Immature natural killer cell (primary cell): ENCODE measurements around the gene ARL5C. TPM values are rescaled to one million over a fixed set of nuclear protein-coding genes. Genes with fewer than 3 reads are reported as not detected.
A peak's percentile ranks its signal among the peaks of the same experiment; 100 is the strongest.

Source experiments
- DNase-seq, 3 donors: peaks; one replicate each; pipeline ENCODE4 v3.0.0; 2022; ENCODE audit warnings: mixed read lengths in 1 of 3
- H3K27ac Mint-ChIP-seq, 6 donors: one replicate each; pipeline ENCODE4 v1.8.0; 2020; ENCODE audit warnings: mixed read lengths in 6 of 6, mild to moderate bottlenecking in 5 of 6, inconsistent platforms in 4 of 6, moderate library complexity in 3 of 6
- H3K27me3 Mint-ChIP-seq, 3 donors: one replicate each; pipeline ENCODE4 v1.8.0; 2020 to 2021; ENCODE audit warnings: low read depth in 3 of 3, mild to moderate bottlenecking in 3 of 3, mixed read lengths in 3 of 3, moderate library complexity in 3 of 3, inconsistent platforms in 1 of 3
- H3K36me3 Mint-ChIP-seq, 3 donors: one replicate each; pipeline ENCODE4 v1.8.0; 2020; ENCODE audit warnings: mixed read lengths in 3 of 3, inconsistent platforms in 2 of 3, mild to moderate bottlenecking in 2 of 3
- H3K4me1 Mint-ChIP-seq, 2 donors: one replicate each; pipeline ENCODE4 v1.8.0; 2020; ENCODE audit warnings: inconsistent platforms in 2 of 2, mild to moderate bottlenecking in 2 of 2, mixed read lengths in 2 of 2, moderate library complexity in 1 of 2
- H3K4me3 Mint-ChIP-seq, 5 donors: one replicate each; pipeline ENCODE4 v1.8.0; 2020; ENCODE audit warnings: mild to moderate bottlenecking in 5 of 5, mixed read lengths in 5 of 5, inconsistent platforms in 3 of 5, moderate library complexity in 3 of 5
- H3K9me3 Mint-ChIP-seq, 6 donors: one replicate each; pipeline ENCODE4 v1.8.0; 2020; ENCODE audit warnings: mild to moderate bottlenecking in 6 of 6, mixed read lengths in 6 of 6, inconsistent platforms in 4 of 6, moderate library complexity in 3 of 6
- polyA plus RNA-seq, 3 donors: library from polyadenylated mRNA; unstranded; fragments of 300-500 nt; fragmentation: Illumina TruSeq; gene quantifications; one replicate each; pipeline ENCODE4 v1.2.3, GENCODE V29; 2021

ARL5C gene
- polyA plus RNA-seq, 3 donors from 2014 or later: not detected

DNA sequence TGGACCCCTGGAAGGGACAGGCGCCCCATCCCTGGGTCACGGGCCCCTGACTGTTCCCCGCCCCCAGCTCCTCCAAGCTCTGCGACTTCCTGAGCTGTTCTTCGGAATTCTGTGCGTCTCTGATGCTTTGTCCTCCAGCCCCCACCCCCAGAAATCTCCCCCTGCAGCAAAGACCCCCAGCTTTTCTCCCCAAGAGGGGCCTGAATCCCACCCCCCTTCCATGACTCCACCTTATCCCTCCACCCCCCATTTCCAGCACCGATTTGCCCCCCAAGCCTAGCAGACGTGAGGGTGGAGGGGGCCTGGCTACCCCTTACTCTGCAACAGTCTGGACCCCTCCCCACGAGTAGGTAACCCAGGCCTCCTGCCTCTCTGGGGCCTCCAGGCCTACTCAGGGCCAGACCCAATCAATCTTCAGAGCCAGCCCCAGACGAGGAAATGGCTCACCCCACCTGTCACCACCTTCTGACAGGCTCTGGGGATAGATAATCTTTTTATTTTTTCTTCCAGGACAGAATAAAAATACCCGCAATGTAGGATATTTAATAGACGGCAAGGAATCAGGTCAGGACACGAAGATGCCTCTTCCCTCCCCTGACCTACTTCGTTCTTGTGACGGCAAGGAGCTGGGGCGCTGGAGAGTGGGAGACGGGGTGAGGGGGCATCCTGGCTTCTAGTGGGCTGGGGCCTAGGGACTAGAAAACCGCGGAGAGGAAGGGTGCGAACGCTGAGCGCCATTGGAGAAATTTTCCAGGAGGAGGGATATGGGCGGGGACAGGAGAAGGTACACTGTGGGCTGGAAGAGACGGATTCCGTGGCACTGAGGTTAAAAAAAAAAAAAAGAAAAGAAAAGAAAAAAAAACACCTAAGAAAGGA, 13.8 kb downstream of the ARL5C start:
- Mint-ChIP-seq H3K4me3 (peak overlapping the region; percentile 97 to 100 (median 98)), H3K4me1 (peaks cover 45 to 55% of the 10 kb centered on the region in 2 donors), H3K36me3 (peaks cover 0 to 5% (median 3%) of the 10 kb centered on the region in 3 donors), H3K27me3 (peaks cover 37 to 49% (median 39%) of the 10 kb centered on the region in 3 donors), H3K27ac (peak overlapping the region; percentile 66 to 98 (median 94)), H3K9me3 (peaks cover 0 to 6% (median 0%) of the 10 kb centered on the region in 6 donors)
- DNase-seq: peak in 1 of 3 donors; percentile 13

DNA sequence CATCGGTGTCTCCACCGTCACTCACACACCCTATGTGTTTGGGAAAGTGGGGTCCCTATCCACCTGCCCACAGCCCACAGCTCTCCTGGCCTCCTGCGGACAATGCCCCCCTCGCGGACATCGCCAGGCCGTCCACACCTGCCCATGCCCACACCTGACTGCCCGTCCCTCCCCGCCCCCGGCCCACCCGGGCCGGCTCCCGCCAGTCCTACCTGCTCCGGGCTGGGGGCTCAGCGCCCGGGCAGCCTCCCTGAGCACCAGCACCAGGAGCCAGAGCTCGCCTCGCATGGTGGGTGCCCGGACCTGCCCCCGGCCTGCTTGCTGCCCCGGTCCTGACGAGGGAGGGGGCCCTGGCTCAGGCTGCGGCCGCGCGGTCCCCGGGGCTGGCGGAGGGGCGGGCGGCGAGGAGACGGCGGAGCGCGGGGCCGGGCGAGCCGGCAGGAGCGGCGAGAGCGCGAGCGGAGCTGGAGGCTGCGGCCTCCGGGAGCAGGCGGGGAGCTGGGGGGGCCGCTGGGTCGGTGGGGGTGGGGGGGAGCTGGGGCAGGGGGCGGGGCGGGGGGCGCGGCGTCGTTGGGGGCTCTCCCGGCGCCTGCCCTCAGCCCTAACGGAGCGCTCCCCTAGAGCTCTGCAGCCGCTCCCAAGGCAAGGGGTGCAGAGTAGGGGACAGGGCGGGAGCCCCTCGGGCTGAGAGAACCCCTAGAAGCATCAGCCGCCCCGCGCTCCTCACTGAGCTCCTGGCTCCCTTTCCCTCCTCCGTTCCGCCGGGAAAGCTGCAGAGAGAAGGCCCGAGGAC, 14.6 kb downstream of the ARL5C start, which contains the start of gene PLXDC1:
Gene PLXDC1 (minus strand): TSS at position 488 of the 793 bp plus-strand sequence. CDS start 200 bp downstream, at position 288.
- Mint-ChIP-seq H3K27ac (peak within 1 kb of the TSS; percentile 66 to 98 (median 94)), H3K36me3 (peaks cover 0 to 5% (median 3%) of the 10 kb centered on the region in 3 donors), H3K4me1 (peaks cover 45 to 55% of the 10 kb centered on the region in 2 donors), H3K9me3 (peaks cover 0 to 6% (median 0%) of the 10 kb centered on the region in 6 donors), H3K27me3 (peaks cover 33 to 48% (median 37%) of the 10 kb centered on the region in 3 donors), H3K4me3 (peak within 1 kb of the TSS; percentile 97 to 100 (median 98))
- peak; percentile 23 to 29 (median 28) for DNase-seq

DNA sequence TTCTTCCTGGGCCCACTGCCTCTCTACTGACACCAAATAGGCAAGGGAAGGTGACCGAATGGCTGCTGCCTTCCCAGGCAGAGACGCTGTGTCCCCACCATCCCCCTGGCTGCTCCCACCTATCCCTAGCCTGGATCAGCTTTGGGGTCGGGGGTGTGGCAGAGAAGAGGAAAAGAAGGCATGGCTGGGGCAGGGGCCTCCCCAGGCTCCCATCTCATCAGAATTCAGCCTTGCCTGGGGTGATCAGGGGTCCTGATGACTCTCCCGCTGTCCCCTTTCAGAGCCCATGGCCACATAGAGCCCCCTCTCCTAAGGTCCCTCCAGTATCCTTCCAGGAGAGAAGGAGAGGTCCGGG, 15.2 kb downstream of the ARL5C start:
- H3K27ac Mint-ChIP-seq: peak overlapping the region in 2 of 6 donors; percentile 56 to 78

DNA sequence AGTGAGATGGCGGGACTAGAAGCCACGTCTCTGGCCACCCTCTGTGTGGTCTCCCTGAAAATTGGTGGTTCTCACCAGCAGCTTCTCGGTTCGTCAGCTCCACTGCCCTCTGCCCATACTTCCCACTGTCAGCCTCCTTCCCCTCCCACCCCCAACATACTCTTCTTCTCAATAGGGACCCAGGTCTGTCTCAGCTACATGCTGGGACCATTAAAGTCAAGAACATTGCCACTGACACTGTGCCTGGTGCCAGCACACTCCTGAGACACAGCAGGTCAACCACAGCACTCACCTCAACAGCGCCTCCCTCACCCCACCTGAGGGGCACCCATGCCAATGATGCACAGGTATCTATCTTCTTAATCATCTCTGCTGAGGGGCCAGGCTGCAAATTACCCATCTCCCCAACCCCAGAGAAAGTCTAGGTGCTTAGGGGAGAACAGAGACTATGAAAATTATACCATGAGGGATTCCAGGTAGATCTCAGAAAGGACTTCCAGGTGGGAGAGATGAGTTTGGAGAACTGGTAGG, 15.8 kb downstream of the ARL5C start:
- no peak for DNase-seq
- Mint-ChIP-seq H3K9me3 (peaks cover 0 to 6% (median 0%) of the 10 kb centered on the region in 6 donors), H3K27ac (peak overlapping the region in 1 of 6 donors; percentile 77), H3K36me3 (peaks cover 0 to 5% (median 3%) of the 10 kb centered on the region in 3 donors), H3K4me3 (peak overlapping the region; percentile 63 to 89 (median 76)), H3K4me1 (peaks cover 45 to 55% of the 10 kb centered on the region in 2 donors), H3K27me3 (peaks cover 29 to 41% (median 36%) of the 10 kb centered on the region in 3 donors)

More for the DNA sequence above, 15.2 kb downstream of the ARL5C start:
- peaks cover 33 to 47% (median 37%) of the 10 kb centered on the region in 3 donors for H3K27me3 Mint-ChIP-seq
- H3K36me3 Mint-ChIP-seq: peaks cover 0 to 5% (median 3%) of the 10 kb centered on the region in 3 donors
- peak overlapping the region; percentile 76 to 89 (median 78) for H3K4me3 Mint-ChIP-seq
- no peak for DNase-seq
- H3K4me1 Mint-ChIP-seq: peaks cover 45 to 55% of the 10 kb centered on the region in 2 donors
- H3K9me3 Mint-ChIP-seq: peaks cover 0 to 6% (median 0%) of the 10 kb centered on the region in 6 donors

DNA sequence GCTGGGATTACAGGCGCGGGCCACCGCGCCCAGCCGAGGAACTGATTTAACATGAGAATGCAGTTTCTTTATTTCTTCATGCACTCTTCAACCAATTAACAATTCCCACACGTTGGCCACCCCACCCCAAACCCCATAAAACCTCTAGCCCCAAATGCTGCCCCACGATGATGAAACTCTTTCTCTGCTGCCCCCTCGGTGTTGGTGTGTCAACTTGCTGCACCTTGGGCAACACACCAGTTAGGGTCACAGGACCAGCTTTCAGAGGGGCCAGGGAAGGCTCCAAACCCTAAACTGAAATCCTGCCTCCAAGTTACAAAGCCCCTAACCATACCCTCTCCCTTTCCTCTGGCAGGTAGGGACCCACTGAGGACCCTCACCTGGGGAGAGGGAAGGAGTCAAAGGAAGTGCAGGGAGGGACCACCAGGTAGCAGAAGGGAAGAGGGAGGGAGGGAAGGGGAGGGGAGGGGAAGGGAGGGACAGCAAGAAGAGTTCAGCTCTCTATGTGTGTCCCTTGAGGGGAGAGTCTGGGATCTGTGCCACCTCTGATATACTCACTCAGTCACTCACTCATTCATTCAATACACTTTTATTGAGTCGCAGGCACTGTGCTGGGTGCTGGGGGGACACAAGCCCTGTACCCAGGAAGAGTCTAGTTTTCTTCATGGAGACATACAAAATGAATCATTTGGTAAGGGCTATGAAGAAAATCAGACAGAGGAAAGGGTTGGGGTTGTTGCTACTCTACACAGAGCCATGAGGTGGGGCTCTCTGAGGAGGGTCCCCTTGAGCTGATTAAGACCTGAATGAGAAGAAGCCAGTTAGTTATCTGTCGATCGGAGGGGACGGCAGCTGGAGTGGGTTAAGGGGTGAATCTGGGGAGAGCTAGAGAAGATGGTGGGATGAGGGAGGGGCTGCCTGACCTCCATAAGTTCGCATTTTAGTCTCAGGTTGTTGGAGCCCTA, 18.5 kb downstream of the ARL5C start:
- no peak for DNase-seq
- H3K4me1 Mint-ChIP-seq: peaks cover 25 to 36% of the 10 kb centered on the region in 2 donors
- H3K4me3 Mint-ChIP-seq: no peak overlapping the region
- H3K9me3 Mint-ChIP-seq: no peaks in the 10 kb centered on the region
- peaks cover 2 to 14% (median 10%) of the 10 kb centered on the region in 3 donors for H3K27me3 Mint-ChIP-seq
- H3K27ac Mint-ChIP-seq: no peak overlapping the region
- peaks cover 0 to 3% (median 0%) of the 10 kb centered on the region in 3 donors for H3K36me3 Mint-ChIP-seq

DNA sequence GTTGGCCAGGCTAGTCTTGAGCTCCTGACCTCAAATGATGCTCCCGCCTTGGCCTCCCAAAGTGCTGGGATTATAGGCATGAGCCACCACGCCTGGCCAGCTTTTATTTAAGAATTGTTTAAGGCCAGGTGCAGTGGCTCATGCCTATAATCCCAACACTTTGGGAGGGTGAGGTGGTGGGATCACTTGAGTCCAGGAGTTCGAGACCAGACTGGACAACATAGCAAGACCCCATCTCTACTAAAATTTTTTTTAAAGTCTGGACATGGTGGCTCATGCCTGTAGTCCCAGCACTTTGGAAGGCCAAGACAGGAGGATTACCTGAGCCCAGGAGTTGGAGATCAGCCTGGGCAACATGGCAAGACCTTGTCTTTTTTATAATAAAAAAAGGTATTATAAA, 19.7 kb downstream of the ARL5C start:
- Mint-ChIP-seq H3K27ac (no peak overlapping the region), H3K4me3 (no peak overlapping the region), H3K4me1 (peaks cover 16 to 27% of the 10 kb centered on the region in 2 donors), H3K9me3 (no peaks in the 10 kb centered on the region), H3K36me3 (peaks cover 0 to 3% (median 0%) of the 10 kb centered on the region in 3 donors), H3K27me3 (peaks cover 5 to 9% (median 8%) of the 10 kb centered on the region in 3 donors)
- no peak for DNase-seq

DNA sequence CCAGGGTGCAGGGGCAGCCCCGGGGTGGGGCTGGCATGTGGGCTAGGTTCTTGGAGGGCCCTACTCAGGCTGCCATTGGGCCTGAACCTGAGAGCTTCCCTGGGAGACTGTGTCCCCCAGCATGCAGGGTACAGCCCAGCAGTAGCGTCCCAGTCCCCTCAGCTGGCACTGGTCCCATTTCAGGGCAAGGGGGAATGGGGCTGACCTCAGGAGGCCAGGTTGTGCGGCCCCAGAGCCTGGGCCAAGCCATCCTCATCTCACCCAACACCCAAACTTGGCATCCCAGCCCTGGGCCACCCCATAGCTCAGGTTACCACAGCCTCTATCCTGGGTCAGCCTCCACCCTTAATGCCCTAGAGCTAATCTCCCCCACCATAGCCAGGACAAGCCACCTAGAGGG, 20.8 kb downstream of the ARL5C start:
- no peak overlapping the region for H3K4me3 Mint-ChIP-seq
- H3K9me3 Mint-ChIP-seq: no peaks in the 10 kb centered on the region
- peaks cover 10 to 17% of the 10 kb centered on the region in 2 donors for H3K4me1 Mint-ChIP-seq
- H3K36me3 Mint-ChIP-seq: peaks cover 0 to 3% (median 0%) of the 10 kb centered on the region in 3 donors
- DNase-seq: no peak
- peaks cover 4 to 5% (median 5%) of the 10 kb centered on the region in 3 donors for H3K27me3 Mint-ChIP-seq
- no peak overlapping the region for H3K27ac Mint-ChIP-seq

DNA sequence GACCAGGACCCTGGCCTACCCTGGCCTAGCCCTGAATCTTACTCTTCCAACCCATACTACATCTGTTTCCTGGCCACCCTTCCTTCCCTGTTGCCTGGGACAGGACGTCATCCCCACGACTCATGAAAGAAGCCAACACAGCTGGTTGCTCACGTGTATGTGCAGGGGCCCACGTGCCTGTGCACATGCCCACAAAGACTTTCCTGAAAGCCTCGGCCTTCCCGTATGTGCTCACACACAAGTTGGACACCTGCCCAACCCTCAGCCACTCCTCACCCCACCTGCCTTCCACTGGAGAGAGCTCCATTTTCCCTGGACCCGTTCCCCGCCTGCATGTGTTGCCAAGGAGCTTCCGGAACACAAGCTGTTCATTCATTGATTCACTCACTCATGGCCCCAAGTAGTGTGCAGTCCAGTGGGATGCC, 21.5 kb downstream of the ARL5C start:
- H3K9me3 Mint-ChIP-seq: no peaks in the 10 kb centered on the region
- H3K36me3 Mint-ChIP-seq: peaks cover 0 to 3% (median 0%) of the 10 kb centered on the region in 3 donors
- H3K27me3 Mint-ChIP-seq: peaks cover 0 to 5% (median 4%) of the 10 kb centered on the region in 3 donors
- H3K4me1 Mint-ChIP-seq: peaks cover 3 to 10% of the 10 kb centered on the region in 2 donors
- no peak for DNase-seq
- H3K27ac Mint-ChIP-seq: no peak overlapping the region
- H3K4me3 Mint-ChIP-seq: no peak overlapping the region

DNA sequence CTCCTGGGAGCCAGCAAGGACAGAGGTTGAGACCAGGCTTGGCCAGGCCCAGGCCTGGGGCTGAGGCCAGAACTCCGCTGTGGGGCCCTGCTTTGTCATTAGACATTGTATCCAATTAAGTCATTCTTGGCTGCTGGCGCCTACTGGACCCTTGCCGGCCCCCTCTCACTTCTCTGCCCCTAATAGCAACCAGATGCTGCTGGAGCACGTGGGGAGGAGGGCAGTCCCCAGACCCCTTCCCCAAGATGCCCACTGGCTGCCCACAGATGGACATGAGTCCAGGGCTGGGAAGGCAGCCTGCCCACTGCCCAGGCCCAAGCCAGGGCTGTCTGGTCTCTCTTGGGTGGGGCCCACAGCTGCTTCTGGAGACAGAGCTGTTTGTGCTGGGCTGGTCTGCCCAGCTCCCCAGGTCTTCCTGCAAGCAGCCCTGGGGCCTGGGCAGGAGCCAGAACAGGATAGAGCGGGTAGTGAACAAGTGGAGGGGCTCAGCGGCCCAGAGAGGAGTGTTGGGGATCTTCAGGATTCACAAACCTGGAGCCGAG, 22.3 kb downstream of the ARL5C start:
- H3K4me3 Mint-ChIP-seq: no peak overlapping the region

DNA sequence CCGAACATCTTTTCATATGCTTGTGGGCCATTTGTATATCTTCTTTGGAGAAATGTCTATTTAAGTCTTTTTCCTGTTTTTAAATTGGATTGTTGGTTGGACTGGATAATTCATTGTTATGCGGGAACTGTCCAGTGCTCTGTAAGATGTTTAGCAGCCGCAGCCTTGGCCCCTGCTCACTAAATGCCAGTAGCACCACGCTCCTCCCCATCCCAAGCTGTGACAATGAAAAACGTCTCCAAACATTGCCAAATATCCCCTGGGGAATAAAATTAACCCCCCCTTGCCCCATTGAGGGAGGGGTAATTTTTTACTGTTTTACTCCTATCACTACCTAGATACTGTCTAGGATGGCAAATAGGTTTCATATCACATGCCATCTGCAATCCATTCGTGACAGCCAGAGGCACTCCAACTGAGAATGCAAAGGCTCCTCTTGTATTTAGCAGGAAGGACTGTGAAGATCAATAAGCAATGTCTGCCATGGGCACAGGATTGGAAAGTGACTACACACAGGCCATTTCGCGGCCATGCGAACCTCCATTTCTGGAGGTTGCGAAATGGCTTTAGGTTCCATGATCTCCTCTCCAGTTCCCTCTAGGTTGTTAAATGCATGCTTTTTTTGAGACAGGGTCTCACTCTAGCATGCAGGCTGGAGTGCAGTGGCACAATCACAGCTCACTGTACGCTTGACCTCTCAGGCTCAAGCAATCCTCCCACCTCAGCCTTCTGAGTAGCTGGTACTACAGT, 23.9 kb downstream of the ARL5C start:
- Mint-ChIP-seq H3K9me3 (no peaks in the 10 kb centered on the region), H3K27me3 (peaks cover 0 to 3% (median under 1%) of the 10 kb centered on the region in 3 donors), H3K4me3 (no peak overlapping the region), H3K36me3 (no peaks in the 10 kb centered on the region), H3K4me1 (peaks cover 0 to 2% of the 10 kb centered on the region in 2 donors), H3K27ac (peak overlapping the region in 1 of 6 donors; percentile 17)
- no peak for DNase-seq

More for the DNA sequence above, 22.3 kb downstream of the ARL5C start:
- peaks cover 0 to 5% (median 2%) of the 10 kb centered on the region in 3 donors for H3K27me3 Mint-ChIP-seq
- DNase-seq: no peak
- no peaks in the 10 kb centered on the region for H3K9me3 Mint-ChIP-seq
- H3K27ac Mint-ChIP-seq: peak overlapping the region in 1 of 6 donors; percentile 2
- peaks cover 0 to 3% (median 0%) of the 10 kb centered on the region in 3 donors for H3K36me3 Mint-ChIP-seq
- peaks cover 0 to 4% of the 10 kb centered on the region in 2 donors for H3K4me1 Mint-ChIP-seq

DNA sequence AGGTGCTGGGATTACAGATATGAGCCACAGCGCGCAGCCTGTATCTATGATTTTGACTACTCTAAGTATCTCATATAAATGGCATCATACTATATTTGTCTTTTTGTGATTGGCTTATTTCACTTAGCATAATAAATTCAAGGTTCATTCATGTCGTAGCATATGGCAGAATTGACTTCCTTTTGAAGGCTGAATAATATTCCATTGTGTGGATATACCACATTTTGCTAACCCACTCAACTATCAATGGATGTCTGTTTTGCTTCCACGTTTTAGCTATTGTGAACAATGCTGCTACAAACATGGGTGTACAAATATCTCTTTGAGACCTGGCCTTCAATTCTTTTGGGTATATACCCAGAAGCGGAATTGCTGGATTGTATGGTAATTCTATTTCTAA, 24.7 kb downstream of the ARL5C start:
- peaks cover 0 to 2% of the 10 kb centered on the region in 2 donors for H3K4me1 Mint-ChIP-seq
- no peak overlapping the region for H3K27ac Mint-ChIP-seq
- no peaks in the 10 kb centered on the region for H3K36me3 Mint-ChIP-seq
- H3K9me3 Mint-ChIP-seq: no peaks in the 10 kb centered on the region
- H3K27me3 Mint-ChIP-seq: peaks cover 0 to 3% (median 2%) of the 10 kb centered on the region in 3 donors
- no peak for DNase-seq
- H3K4me3 Mint-ChIP-seq: no peak overlapping the region
